ENCODE measurements around the gene COL20A1. TPM values are rescaled to one million over a fixed set of nuclear protein-coding genes. Genes with fewer than 3 reads are reported as not detected.

The COL20A1 gene
- polyA plus RNA-seq, 2 of the 4 experiments (the other 2 are of a cell fraction) = 0.21 to 0.93 TPM

- 91% methylated on average over 9 of the region's 9 CpGs for WGBS (ENCODE audit: missing lambda C conversion rate)
- TF ChIP-seq ZSCAN20 (CRISPR knock-in tag; IDR thresholded peaks at IDR 0.05) (no peak), SMC3 (IDR thresholded peaks at IDR 0.05) (no peak), ZFP36 (IDR thresholded peaks at IDR 0.05; ENCODE audit: borderline replicate concordance, partially characterized antibody) (peak; percentile 80), E2F6 (IDR thresholded peaks at IDR 0.05; ENCODE audit: borderline replicate concordance, low read depth) (no peak), ESRRA (IDR thresholded peaks at IDR 0.05; ENCODE audit: borderline replicate concordance, low read length) (no peak)
- H3K27ac ChIP-seq = no peak overlapping the region
- POLR2A ChIA-PET = interaction anchor here (0.9 kb wide), 1 partner anchor 47 kb away, joined by 3 read pairs; no protein-coding TSS in a partner anchor
- peaks cover 23% of the 10 kb centered on the region; the same call in 2 of the 3 replicates for H3K4me1 ChIP-seq
- CTCF ChIA-PET = interaction anchor here (1.0 to 30.4 kb wide), 7 partner anchors 10 to 45 kb away, joined by 3 to 401 read pairs (median 5); partner anchors contain the start of gene NKAIN4
- no peak overlapping the region for H3K4me2 ChIP-seq
- FAIRE-seq (no peak), DNase-seq (ENCODE audit: low read depth in 1 of 2, low spot score in 1 of 2) (no peak), ATAC-seq (no peak)
- H3K9me3 ChIP-seq = no peaks in the 10 kb centered on the region
- H3K4me3 ChIP-seq = no peak overlapping the region
Measured at GRCh38 chr20:63270606-63271325, 22.2 kb upstream of the COL20A1 start.

GRCh38 chr20:63272105-63273058, 20.6 kb upstream of the COL20A1 start, which contains the start of gene ARFGAP1:
Gene ARFGAP1, plus strand, starts transcription at chr20:63272813. Its CDS starts 2,768 bp downstream, at chr20:63275581.
- ChIA-PET CTCF (interaction anchor here (0.7 to 30.4 kb wide), 11 partner anchors 8 to 58 kb away, joined by 3 to 401 read pairs (median 4); partner anchors contain the start of genes BIRC7 and NKAIN4), POLR2A (interaction anchor here (0.6 to 2.1 kb wide), 5 partner anchors 12 to 49 kb away, joined by 3 to 12 read pairs (median 4); partner anchors contain the start of gene BIRC7)
- Histone ChIP-seq H3K4me3 (peak within 1 kb of the TSS; percentile 86), H3K4me1 (peaks cover 23% of the 10 kb centered on the region; the same call in 2 of the 3 replicates), H3K4me2 (peak within 1 kb of the TSS; percentile 92), H3K27ac (peak within 1 kb of the TSS; percentile 86 to 98), H3K9me3 (no peaks in the 10 kb centered on the region)
- no peak for FAIRE-seq
- peak; percentile 86 to 88 for DNase-seq (ENCODE audit: low read depth in 1 of 2, low spot score in 1 of 2)
- peak; percentile 90 to 95 for ATAC-seq
- 3% methylated on average over 5 of the region's 97 CpGs for WGBS (ENCODE audit: missing lambda C conversion rate)
- TF ChIP-seq HMGXB4 (CRISPR knock-in tag; IDR thresholded peaks at IDR 0.05; ENCODE audit: borderline replicate concordance) (no peak), ZFP36 (IDR thresholded peaks at IDR 0.05; ENCODE audit: borderline replicate concordance, partially characterized antibody) (no peak), ELK1 (IDR thresholded peaks at IDR 0.05; ENCODE audit: low read depth, low read length) (no peak), RNF2 (IDR thresholded peaks at IDR 0.05; ENCODE audit: borderline replicate concordance, low read depth) (no peak), HDAC2 (IDR thresholded peaks at IDR 0.05) (no peak), RFX5 (IDR thresholded peaks at IDR 0.05) (no peak), KDM1A (IDR thresholded peaks at IDR 0.05; ENCODE audit: low read depth) (no peak), ZNF302 (CRISPR knock-in tag; IDR thresholded peaks at IDR 0.05) (no peak), CEBPB (IDR thresholded peaks at IDR 0.05) (no peak), MAX (IDR thresholded peaks at IDR 0.05) (peak; percentile 46), HES2 (IDR thresholded peaks at IDR 0.05) (no peak), KDM5A (IDR thresholded peaks at IDR 0.05) (no peak; the same call in 1 of the 2 replicates), PHF8 (IDR thresholded peaks at IDR 0.05; ENCODE audit: borderline replicate concordance, low read depth) (peak; percentile 60; the same call in 1 of the 2 replicates), JUN (IDR thresholded peaks at IDR 0.05) (peak; percentile 30 to 78; a peak in 3 of 5 replicates), CTCF (IDR thresholded peaks at IDR 0.05) (no peak), MAZ (IDR thresholded peaks at IDR 0.05; ENCODE audit: borderline replicate concordance, low read depth, low read length) (no peak), ESRRA (IDR thresholded peaks at IDR 0.05; ENCODE audit: borderline replicate concordance, low read length) (no peak), HEYL (CRISPR knock-in tag; IDR thresholded peaks at IDR 0.05) (no peak), POLR2A (IDR thresholded peaks at IDR 0.05; ENCODE audit: low read length) (peak; percentile 78), CHD2 (IDR thresholded peaks at IDR 0.05; ENCODE audit: low read length, partially characterized antibody) (peak; percentile 66), FOXS1 (CRISPR knock-in tag; IDR thresholded peaks at IDR 0.05) (no peak), MYC (IDR thresholded peaks at IDR 0.05; ENCODE audit: borderline replicate concordance, low read length) (0 out of 2 replicates have a peak, but pooled peaks have one; percentile 46), MAFK (IDR thresholded peaks at IDR 0.05; ENCODE audit: partially characterized antibody) (no peak), CHD4 (IDR thresholded peaks at IDR 0.05; ENCODE audit: borderline replicate concordance) (no peak)

Measured in A549 (cell line).